Measurements from ENCODE around the gene FAM193B. TPM values are rescaled to one million over a fixed set of nuclear protein-coding genes. Genes with fewer than 3 reads are reported as not detected.

The FAM193B gene
- total RNA-seq, 1 experiment from 2014 or later = 41.1 TPM

GRCh38 chr5:177590406-177590805 is 36.0 kb upstream of the FAM193B start:
- ATAC-seq = no peak
- Histone ChIP-seq H3K36me3 (ENCODE audit: low read depth, low read length) (peaks cover 22% of the 10 kb centered on the region), H3K4me3 (ENCODE audit: low read length) (no peak overlapping the region), H3K79me2 (ENCODE audit: low read length) (peaks cover 21% of the 10 kb centered on the region), H3K9me2 (replicated peaks; ENCODE audit: low read length) (no peaks in the 10 kb centered on the region), H2AFZ (ENCODE audit: low read length) (no peak overlapping the region), H3K27me3 (ENCODE audit: low read length) (peaks cover 15% of the 10 kb centered on the region; the same call in 1 of the 2 replicates), H3K9ac (ENCODE audit: low read length) (no peak overlapping the region), H3K4me2 (ENCODE audit: low read length) (no peak overlapping the region), H3F3A (ENCODE audit: low read length, unreplicated experiment) (no peaks in the 10 kb centered on the region), H3K4me1 (ENCODE audit: insufficient read depth, low read length) (peaks cover 14% of the 10 kb centered on the region), H3K9me3 (ENCODE audit: low read length) (no peaks in the 10 kb centered on the region), H4K20me1 (ENCODE audit: low read length) (0 out of 2 replicates have a peak, but pooled peaks cover 7% of the 10 kb centered on the region), H3K27ac (ENCODE audit: low read length) (no peak overlapping the region)
- ChIA-PET POLR2A (ENCODE audit: unreplicated experiment) (no interaction called here), CTCF (no interaction called here)
- BruUV-seq (replicated peaks) = no TSS peak
- TF ChIP-seq, protein P1, sequence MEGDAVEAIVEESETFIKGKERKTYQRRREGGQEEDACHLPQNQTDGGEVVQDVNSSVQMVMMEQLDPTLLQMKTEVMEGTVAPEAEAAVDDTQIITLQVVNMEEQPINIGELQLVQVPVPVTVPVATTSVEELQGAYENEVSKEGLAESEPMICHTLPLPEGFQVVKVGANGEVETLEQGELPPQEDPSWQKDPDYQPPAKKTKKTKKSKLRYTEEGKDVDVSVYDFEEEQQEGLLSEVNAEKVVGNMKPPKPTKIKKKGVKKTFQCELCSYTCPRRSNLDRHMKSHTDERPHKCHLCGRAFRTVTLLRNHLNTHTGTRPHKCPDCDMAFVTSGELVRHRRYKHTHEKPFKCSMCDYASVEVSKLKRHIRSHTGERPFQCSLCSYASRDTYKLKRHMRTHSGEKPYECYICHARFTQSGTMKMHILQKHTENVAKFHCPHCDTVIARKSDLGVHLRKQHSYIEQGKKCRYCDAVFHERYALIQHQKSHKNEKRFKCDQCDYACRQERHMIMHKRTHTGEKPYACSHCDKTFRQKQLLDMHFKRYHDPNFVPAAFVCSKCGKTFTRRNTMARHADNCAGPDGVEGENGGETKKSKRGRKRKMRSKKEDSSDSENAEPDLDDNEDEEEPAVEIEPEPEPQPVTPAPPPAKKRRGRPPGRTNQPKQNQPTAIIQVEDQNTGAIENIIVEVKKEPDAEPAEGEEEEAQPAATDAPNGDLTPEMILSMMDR (conservative IDR thresholded peaks at IDR 0.05; ENCODE audit: low read depth, low read length) = no peak
- DNase-seq = no peak
- intact Hi-C loops (cut with micrococcal nuclease) = no loop called here

GRCh38 chr5:177588413-177588909 is 34.1 kb upstream of the FAM193B start:
- Histone ChIP-seq H3K9ac (ENCODE audit: low read length) (no peak overlapping the region), H3K4me1 (ENCODE audit: insufficient read depth, low read length) (peaks cover 12% of the 10 kb centered on the region), H3K4me2 (ENCODE audit: low read length) (no peak overlapping the region), H4K20me1 (ENCODE audit: low read length) (0 out of 2 replicates have a peak, but pooled peaks cover 5% of the 10 kb centered on the region), H3K79me2 (ENCODE audit: low read length) (peaks cover 15% of the 10 kb centered on the region), H3K27ac (ENCODE audit: low read length) (no peak overlapping the region), H3K27me3 (ENCODE audit: low read length) (peaks cover 29% of the 10 kb centered on the region; the same call in 1 of the 2 replicates), H3K4me3 (ENCODE audit: low read length) (no peak overlapping the region), H3K36me3 (ENCODE audit: low read depth, low read length) (peaks cover 3% of the 10 kb centered on the region), H3K9me2 (replicated peaks; ENCODE audit: low read length) (no peaks in the 10 kb centered on the region), H2AFZ (ENCODE audit: low read length) (no peak overlapping the region), H3F3A (ENCODE audit: low read length, unreplicated experiment) (no peaks in the 10 kb centered on the region), H3K9me3 (ENCODE audit: low read length) (no peaks in the 10 kb centered on the region)
- POLR2A ChIA-PET (ENCODE audit: unreplicated experiment) = no interaction called here
- intact Hi-C loops (cut with micrococcal nuclease) = no loop called here
- CTCF ChIA-PET = no interaction called here
- TF ChIP-seq EZH2 (IDR thresholded peaks at IDR 0.05; ENCODE audit: low read length, unreplicated experiment) (no peak), EZH2phosphoT487 (IDR thresholded peaks at IDR 0.05; ENCODE audit: borderline replicate concordance, low read length) (no peak)
- TF ChIP-seq, protein P1 (conservative IDR thresholded peaks at IDR 0.05; ENCODE audit: low read depth, low read length) = no peak
- DNase-seq (no peak), ATAC-seq (no peak)
- BruUV-seq (replicated peaks) = no TSS peak

DNA sequence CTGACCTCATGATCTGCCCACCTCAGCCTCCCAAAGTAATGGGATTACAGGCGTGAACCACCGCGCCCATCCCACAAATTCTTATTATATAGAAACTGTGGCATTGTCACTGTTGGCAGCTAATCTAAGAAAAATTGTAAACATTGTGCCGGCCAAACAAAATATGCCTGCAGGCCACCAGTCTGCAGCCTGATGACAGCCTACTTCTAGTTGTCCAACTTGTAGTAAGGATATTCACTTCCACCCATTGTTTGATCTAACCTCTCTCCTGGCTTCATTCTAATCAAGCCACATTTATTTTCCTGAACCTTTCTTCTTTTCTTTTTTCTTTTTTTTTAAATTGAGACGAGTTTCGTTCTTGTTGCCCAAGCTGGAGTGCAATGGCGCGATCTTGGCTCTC is 24.0 kb upstream of the FAM193B start:
- H3K79me2 ChIP-seq (ENCODE audit: low read length) = no peaks in the 10 kb centered on the region
- no peak for DNase-seq
- H3K9me3 ChIP-seq (ENCODE audit: low read length) = no peaks in the 10 kb centered on the region
- no peak overlapping the region for H3K27ac ChIP-seq (ENCODE audit: low read length)
- peaks cover 12% of the 10 kb centered on the region; the same call in 1 of the 2 replicates for H3K27me3 ChIP-seq (ENCODE audit: low read length)
- H3K4me2 ChIP-seq (ENCODE audit: low read length) = no peak overlapping the region
- TF ChIP-seq, protein P1 (conservative IDR thresholded peaks at IDR 0.05; ENCODE audit: low read depth, low read length) = no peak
- no peak for TF ChIP-seq EZH2phosphoT487 (IDR thresholded peaks at IDR 0.05; ENCODE audit: borderline replicate concordance, low read length)
- TF ChIP-seq EZH2 (IDR thresholded peaks at IDR 0.05; ENCODE audit: low read length, unreplicated experiment) = no peak
- no peak overlapping the region for H2AFZ ChIP-seq (ENCODE audit: low read length)
- BruUV-seq (replicated peaks) = no TSS peak
- H3K4me3 ChIP-seq (ENCODE audit: low read length) = no peak overlapping the region
- no peaks in the 10 kb centered on the region for H4K20me1 ChIP-seq (ENCODE audit: low read length)
- intact Hi-C loops (cut with micrococcal nuclease) = no loop called here
- no peaks in the 10 kb centered on the region for H3K4me1 ChIP-seq (ENCODE audit: insufficient read depth, low read length)
- H3K36me3 ChIP-seq (ENCODE audit: low read depth, low read length) = no peaks in the 10 kb centered on the region
- CTCF ChIA-PET = no interaction called here
- ATAC-seq = no peak
- POLR2A ChIA-PET (ENCODE audit: unreplicated experiment) = no interaction called here
- no peak overlapping the region for H3K9ac ChIP-seq (ENCODE audit: low read length)
- H3F3A ChIP-seq (ENCODE audit: low read length, unreplicated experiment) = no peaks in the 10 kb centered on the region
- H3K9me2 ChIP-seq (replicated peaks; ENCODE audit: low read length) = no peaks in the 10 kb centered on the region

All from PC-3 (cell line).